ENCODE data around the gene BBS2. TPM values are rescaled to one million over a fixed set of nuclear protein-coding genes. Genes with fewer than 3 reads are reported as not detected.
A peak's percentile ranks its signal among the peaks of the same experiment; 100 is the strongest.

The BBS2 gene
- total and polyA plus RNA-seq, 9 of the 15 experiments (the other 6 are each of a cell fraction or from before 2014, with no cell fraction given): 4.2 to 22.7 (median 10.2) TPM

- TF ChIP-seq ZNF318 (IDR thresholded peaks at IDR 0.05; ENCODE audit: borderline replicate concordance in 1 of 2, low read depth in 1 of 2): peak in 1 of 2 experiments; percentile 29; a peak in 1 of 4 replicates
- TF ChIP-seq ZNF395 (CRISPR knock-in tag; IDR thresholded peaks at IDR 0.05): peak; percentile 69; the same call in 1 of the 2 replicates
- peak; percentile 98 for TF ChIP-seq SMAD4 (CRISPR knock-in tag; conservative IDR thresholded peaks at IDR 0.05)
- peak; percentile 36; the same call in 1 of the 2 replicates for TF ChIP-seq C11orf30 (IDR thresholded peaks at IDR 0.05; ENCODE audit: low read depth)
- TF ChIP-seq ARNT (IDR thresholded peaks at IDR 0.05): no peak
- TF ChIP-seq ZMIZ1 (IDR thresholded peaks at IDR 0.05; ENCODE audit: low read depth in 2 of 2, low read length in 2 of 2): 0 out of 4 replicates have a peak, but pooled peaks of 1 of the 2 experiments have one; percentile 59
- TF ChIP-seq ETV1 (tag; conservative IDR thresholded peaks at IDR 0.05; ENCODE audit: low read depth): peak; percentile 49
- peak; percentile 44 for TF ChIP-seq ZNF239 (CRISPR knock-in tag; IDR thresholded peaks at IDR 0.05)
- TF ChIP-seq SMAD3 (CRISPR knock-in tag; conservative IDR thresholded peaks at IDR 0.05): peak; percentile 72; the same call in 1 of the 2 replicates
- TF ChIP-seq TBL1XR1 (IDR thresholded peaks at IDR 0.05; ENCODE audit: low read length in 2 of 2): peak in 1 of 2 experiments; percentile 99; a peak in 2 of 4 replicates
- TF ChIP-seq ASH1L (IDR thresholded peaks at IDR 0.05; ENCODE audit: borderline replicate concordance, low read depth, partially characterized antibody): no peak
- peak in 1 of 2 experiments; percentile 61; a peak in 2 of 4 replicates for TF ChIP-seq TEAD1 (CRISPR knock-in tag; IDR thresholded peaks at IDR 0.05)
Measured at GRCh38 chr16:56462064-56462796, 57.6 kb downstream of the BBS2 start (continued).

Data from K562 (cell line).